ENCODE data around the gene TTC6.

Gene TTC6

GRCh38 chr14:37587881-37588666 lies 7.4 kb upstream of the TTC6 start:
- DNase-seq, result no peak
- no peak for TF ChIP-seq CTCF (IDR thresholded peaks at IDR 0.05; ENCODE audit: low read depth, low read length, missing control alignments)
- peaks cover 91% of the 10 kb centered on the region for H3K27me3 ChIP-seq (replicated peaks)

GRCh38 chr14:37588667-37588955 lies 6.8 kb upstream of the TTC6 start:
- no peak overlapping the region for H3K4me3 ChIP-seq (ENCODE audit: low read depth, low read length)
- peaks cover 91% of the 10 kb centered on the region for H3K27me3 ChIP-seq (replicated peaks)
- DNase-seq, result no peak
- no peaks in the 10 kb centered on the region for H3K36me3 ChIP-seq (replicated peaks)
- in situ Hi-C loops (cut with HindIII; ENCODE audit: low pct_ligation_motif_present, low sequenced_read_pairs), result no loop called here
- H3K27ac ChIP-seq, result no peak overlapping the region
- no peak for TF ChIP-seq CTCF (IDR thresholded peaks at IDR 0.05; ENCODE audit: low read depth, low read length, missing control alignments)

More at GRCh38 chr14:37587881-37588666, 7.4 kb upstream of the TTC6 start:
- in situ Hi-C loops (cut with HindIII; ENCODE audit: low pct_ligation_motif_present, low sequenced_read_pairs), result no loop called here
- Histone ChIP-seq H3K27ac (no peak overlapping the region), H3K4me3 (ENCODE audit: low read depth, low read length) (no peak overlapping the region), H3K36me3 (replicated peaks) (no peaks in the 10 kb centered on the region)

GRCh38 chr14:37588956-37589714 lies 6.3 kb upstream of the TTC6 start:
- H3K27ac ChIP-seq, result no peak overlapping the region

GRCh38 chr14:37589715-37590427 lies 5.6 kb upstream of the TTC6 start:
- peaks cover 83% of the 10 kb centered on the region for H3K27me3 ChIP-seq (replicated peaks)
- no peak overlapping the region for H3K27ac ChIP-seq
- H3K4me3 ChIP-seq (ENCODE audit: low read depth, low read length), result no peak overlapping the region
- no peak for DNase-seq
- TF ChIP-seq CTCF (IDR thresholded peaks at IDR 0.05; ENCODE audit: low read depth, low read length, missing control alignments), result no peak
- in situ Hi-C loops (cut with HindIII; ENCODE audit: low pct_ligation_motif_present, low sequenced_read_pairs), result no loop called here
- H3K36me3 ChIP-seq (replicated peaks), result no peaks in the 10 kb centered on the region

More at GRCh38 chr14:37588956-37589714, 6.3 kb upstream of the TTC6 start:
- in situ Hi-C loops (cut with HindIII; ENCODE audit: low pct_ligation_motif_present, low sequenced_read_pairs), result no loop called here
- H3K27me3 ChIP-seq (replicated peaks), result peaks cover 90% of the 10 kb centered on the region
- H3K36me3 ChIP-seq (replicated peaks), result no peaks in the 10 kb centered on the region
- H3K4me3 ChIP-seq (ENCODE audit: low read depth, low read length), result no peak overlapping the region
- no peak for TF ChIP-seq CTCF (IDR thresholded peaks at IDR 0.05; ENCODE audit: low read depth, low read length, missing control alignments)
- no peak for DNase-seq

- Histone ChIP-seq H3K27ac (no peak overlapping the region), H3K36me3 (replicated peaks) (no peaks in the 10 kb centered on the region), H3K4me3 (ENCODE audit: low read depth, low read length) (no peak overlapping the region), H3K27me3 (replicated peaks) (peaks cover 78% of the 10 kb centered on the region)
- TF ChIP-seq CTCF (IDR thresholded peaks at IDR 0.05; ENCODE audit: low read depth, low read length, missing control alignments), result no peak
- no peak for DNase-seq
- in situ Hi-C loops (cut with HindIII; ENCODE audit: low pct_ligation_motif_present, low sequenced_read_pairs), result no loop called here
Observed at GRCh38 chr14:37590428-37591139, 4.8 kb upstream of the TTC6 start.

Measured in brain microvascular endothelial cell (primary cell).